PFSK-1 (cell line): ENCODE measurements around the gene KRT9.

Source experiments
- FOXP2 ChIP-seq: optimal IDR thresholded peaks from 2 replicates; pipeline ENCODE3; 2011; ENCODE audit warnings: borderline replicate concordance, control low read depth, inconsistent platforms; ENCODE audit not compliant: insufficient read depth; ENCODE audit errors: extremely low read length, extremely low read depth
- POLR2AphosphoS5 ChIP-seq: IDR thresholded peaks from 2 replicates; pipeline ENCODE4 v1.6.1; 2012; ENCODE audit warnings: low read depth, mild to moderate bottlenecking, control low read depth, low read length, moderate library complexity
- SIN3A ChIP-seq: IDR thresholded peaks from 2 replicates; pipeline ENCODE4 v1.6.1; 2012; ENCODE audit warnings: mild to moderate bottlenecking, low read length, moderate library complexity, borderline replicate concordance; ENCODE audit not compliant: insufficient read depth
- TAF1 ChIP-seq: IDR thresholded peaks from 2 replicates; pipeline ENCODE4 v1.6.1; 2012; ENCODE audit warnings: low read length, control low read depth, borderline replicate concordance; ENCODE audit not compliant: insufficient read depth
- TF ChIP-seq, protein P1 (sequence below), 2 experiments: IDR thresholded peaks; 2 replicates each; pipeline versions ENCODE4 v1.6.1 to v1.8.0; 2011 to 2012; ENCODE audit warnings: low read depth in 2 of 2, low read length in 2 of 2, control low read depth in 1 of 2, inconsistent platforms in 1 of 2, mild to moderate bottlenecking in 1 of 2, moderate library complexity in 1 of 2; ENCODE audit not compliant: insufficient read depth in 1 of 2

KRT9 gene

GRCh38 chr17:41589301-41589700 is 17.4 kb upstream of the KRT9 start:
- TF ChIP-seq TAF1, result no peak
- TF ChIP-seq SIN3A, result no peak
- TF ChIP-seq, protein P1, sequence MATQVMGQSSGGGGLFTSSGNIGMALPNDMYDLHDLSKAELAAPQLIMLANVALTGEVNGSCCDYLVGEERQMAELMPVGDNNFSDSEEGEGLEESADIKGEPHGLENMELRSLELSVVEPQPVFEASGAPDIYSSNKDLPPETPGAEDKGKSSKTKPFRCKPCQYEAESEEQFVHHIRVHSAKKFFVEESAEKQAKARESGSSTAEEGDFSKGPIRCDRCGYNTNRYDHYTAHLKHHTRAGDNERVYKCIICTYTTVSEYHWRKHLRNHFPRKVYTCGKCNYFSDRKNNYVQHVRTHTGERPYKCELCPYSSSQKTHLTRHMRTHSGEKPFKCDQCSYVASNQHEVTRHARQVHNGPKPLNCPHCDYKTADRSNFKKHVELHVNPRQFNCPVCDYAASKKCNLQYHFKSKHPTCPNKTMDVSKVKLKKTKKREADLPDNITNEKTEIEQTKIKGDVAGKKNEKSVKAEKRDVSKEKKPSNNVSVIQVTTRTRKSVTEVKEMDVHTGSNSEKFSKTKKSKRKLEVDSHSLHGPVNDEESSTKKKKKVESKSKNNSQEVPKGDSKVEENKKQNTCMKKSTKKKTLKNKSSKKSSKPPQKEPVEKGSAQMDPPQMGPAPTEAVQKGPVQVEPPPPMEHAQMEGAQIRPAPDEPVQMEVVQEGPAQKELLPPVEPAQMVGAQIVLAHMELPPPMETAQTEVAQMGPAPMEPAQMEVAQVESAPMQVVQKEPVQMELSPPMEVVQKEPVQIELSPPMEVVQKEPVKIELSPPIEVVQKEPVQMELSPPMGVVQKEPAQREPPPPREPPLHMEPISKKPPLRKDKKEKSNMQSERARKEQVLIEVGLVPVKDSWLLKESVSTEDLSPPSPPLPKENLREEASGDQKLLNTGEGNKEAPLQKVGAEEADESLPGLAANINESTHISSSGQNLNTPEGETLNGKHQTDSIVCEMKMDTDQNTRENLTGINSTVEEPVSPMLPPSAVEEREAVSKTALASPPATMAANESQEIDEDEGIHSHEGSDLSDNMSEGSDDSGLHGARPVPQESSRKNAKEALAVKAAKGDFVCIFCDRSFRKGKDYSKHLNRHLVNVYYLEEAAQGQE (IDR thresholded peaks at IDR 0.05; ENCODE audit: insufficient read depth in 1 of 2, low read depth in 2 of 2, low read length in 2 of 2), result no peak
- TF ChIP-seq POLR2AphosphoS5, result no peak
- TF ChIP-seq FOXP2, result no peak

DNA sequence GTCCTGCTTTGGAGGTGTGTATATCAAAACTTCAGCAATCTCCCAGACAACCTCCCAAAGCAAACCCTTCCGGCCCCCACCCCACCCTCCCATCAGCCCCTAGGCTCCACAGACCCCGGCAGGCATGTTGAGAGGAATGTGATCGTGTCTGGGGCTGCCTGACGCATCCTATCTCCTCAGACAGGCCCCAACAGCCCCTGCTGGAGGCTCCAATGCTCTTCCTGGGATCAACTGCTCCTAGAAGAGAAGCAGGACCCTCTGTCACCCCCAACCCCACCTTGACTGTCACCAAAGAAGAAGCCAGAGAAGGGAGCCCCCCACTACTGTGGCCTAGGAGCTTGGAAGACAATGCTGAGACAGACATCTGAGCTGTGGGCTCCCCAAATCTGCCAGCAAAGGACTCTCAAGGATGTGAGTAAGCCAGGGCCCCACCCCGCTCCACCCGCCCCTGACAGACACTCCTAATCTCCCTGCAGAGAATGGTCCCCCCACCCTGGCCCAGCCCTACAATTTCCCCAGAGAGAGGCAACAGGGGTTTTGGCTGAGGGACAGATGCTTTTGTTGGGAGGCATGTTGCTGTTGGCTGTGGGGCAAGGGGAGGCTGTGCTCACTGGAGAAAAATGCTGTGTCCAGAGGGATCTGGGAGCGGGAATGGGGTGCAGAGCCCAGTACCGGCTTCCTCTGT is 16.4 kb upstream of the KRT9 start:
- TF ChIP-seq, protein P1 (IDR thresholded peaks at IDR 0.05; ENCODE audit: insufficient read depth in 1 of 2, low read depth in 2 of 2, low read length in 2 of 2), result no peak
- TF ChIP-seq FOXP2 (no peak), SIN3A (no peak), POLR2AphosphoS5 (no peak), TAF1 (no peak)

GRCh38 chr17:41586863-41587495 is 15.1 kb upstream of the KRT9 start, which contains the start of gene KRT14:
KRT14 (minus strand) TSS chr17:41586895; CDS start chr17:41586834, 61 bp downstream.
- TF ChIP-seq SIN3A (no peak), FOXP2 (no peak), TAF1 (no peak), POLR2AphosphoS5 (no peak)
- TF ChIP-seq, protein P1 (IDR thresholded peaks at IDR 0.05; ENCODE audit: insufficient read depth in 1 of 2, low read depth in 2 of 2, low read length in 2 of 2), result no peak

DNA sequence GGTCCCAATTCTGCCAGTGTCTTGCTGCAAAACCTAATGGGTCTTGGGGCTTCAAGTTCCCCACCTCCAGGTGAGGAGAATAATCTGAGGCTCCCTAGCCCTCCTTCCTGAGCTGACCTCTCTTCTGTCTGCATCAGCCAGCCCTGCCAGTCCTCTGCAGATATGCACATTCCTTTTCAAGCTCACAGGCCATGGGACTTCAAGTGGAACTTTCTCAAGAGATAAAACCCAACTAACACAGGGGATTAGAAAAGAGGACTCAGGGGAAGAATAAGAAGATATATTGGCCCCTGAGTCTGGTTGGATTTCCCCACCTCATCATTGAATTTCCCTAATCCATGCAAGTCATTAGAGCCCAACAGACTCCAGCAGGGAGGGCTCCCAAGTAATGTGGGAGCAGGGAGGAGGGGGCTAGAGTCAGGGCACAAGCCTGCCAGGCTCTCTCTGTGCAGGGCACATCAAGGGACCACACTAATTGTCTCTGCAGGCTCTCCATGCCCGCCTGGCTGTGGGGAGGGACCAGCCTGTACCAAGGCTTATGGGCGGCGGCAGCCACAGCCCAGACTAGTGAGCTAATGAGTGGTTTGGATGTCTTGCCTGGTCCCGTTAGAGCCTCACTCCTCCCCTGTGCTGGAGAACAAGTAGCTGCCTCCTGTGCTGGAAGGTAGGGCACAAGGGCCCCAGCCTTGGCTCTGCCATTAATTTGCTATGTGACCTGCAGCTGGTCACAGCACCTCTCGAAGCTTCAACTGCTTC is 13.6 kb upstream of the KRT9 start:
- TF ChIP-seq TAF1 (no peak), SIN3A (no peak), POLR2AphosphoS5 (no peak), FOXP2 (no peak)
- TF ChIP-seq, protein P1 (IDR thresholded peaks at IDR 0.05; ENCODE audit: insufficient read depth in 1 of 2, low read depth in 2 of 2, low read length in 2 of 2), result no peak
